SKM-1 (cell line): ENCODE results near the gene SNPH.

Source experiments
- DNase-seq: peaks from one replicate; lab custom pipeline; 2025; ENCODE audit not compliant: unreplicated experiment; lab: John Stamatoyannopoulos, UW

The SNPH gene

GRCh38 chr20:1286267-1287024 is 20.4 kb downstream of the SNPH start:
- no peak for DNase-seq

GRCh38 chr20:1287306-1287705 is 21.2 kb downstream of the SNPH start:
- no peak for DNase-seq

- no peak for DNase-seq
Measured at GRCh38 chr20:1287787-1288569, 21.9 kb downstream of the SNPH start.

GRCh38 chr20:1291191-1291741 is 25.2 kb downstream of the SNPH start:
- no peak for DNase-seq

GRCh38 chr20:1292620-1293019 is 26.5 kb downstream of the SNPH start:
- no peak for DNase-seq

- no peak for DNase-seq
Measured at GRCh38 chr20:1293641-1294379, 27.7 kb downstream of the SNPH start.

- no peak for DNase-seq
Measured at GRCh38 chr20:1294497-1294896, 28.4 kb downstream of the SNPH start.

GRCh38 chr20:1295276-1295930 is 29.3 kb downstream of the SNPH start:
- no peak for DNase-seq

- no peak for DNase-seq
Measured at GRCh38 chr20:1296117-1296610, 30.1 kb downstream of the SNPH start.

GRCh38 chr20:1296922-1297321 is 30.8 kb downstream of the SNPH start:
- no peak for DNase-seq

- no peak for DNase-seq
Measured at GRCh38 chr20:1297486-1297885, 31.4 kb downstream of the SNPH start.

- no peak for DNase-seq
Measured at GRCh38 chr20:1298166-1298565, 32.1 kb downstream of the SNPH start.

GRCh38 chr20:1298888-1299511 is 32.9 kb downstream of the SNPH start:
- no peak for DNase-seq

GRCh38 chr20:1299522-1299921 is 33.4 kb downstream of the SNPH start:
- peak; percentile 0 for DNase-seq

GRCh38 chr20:1300083-1300840 is 34.2 kb downstream of the SNPH start:
- no peak for DNase-seq

- DNase-seq: peak; percentile 5
Measured at GRCh38 chr20:1301031-1301529, 35.0 kb downstream of the SNPH start.

- no peak for DNase-seq
Measured at GRCh38 chr20:1302685-1303541, 36.8 kb downstream of the SNPH start.

GRCh38 chr20:1304710-1305515 is 38.8 kb downstream of the SNPH start:
- DNase-seq: no peak
